ENCODE results near the gene RTN4RL1. TPM values are rescaled to one million over a fixed set of nuclear protein-coding genes. Genes with fewer than 3 reads are reported as not detected.
A peak's percentile ranks its signal among the peaks of the same experiment; 100 is the strongest.

The RTN4RL1 gene
- total and polyA plus RNA-seq, 2 of the 13 experiments (the other 11 are each of a cell fraction or from before 2014, with no cell fraction given), result 0.01 TPM; not detected in 1

GRCh38 chr17:2041561-2042389 is 16.6 kb upstream of the RTN4RL1 start, which contains the start of gene OVCA2 (continued):
- TF ChIP-seq ZBTB40 (IDR thresholded peaks at IDR 0.05), result peak; percentile 86
- TF ChIP-seq ZBTB40 (CRISPR knock-in tag; IDR thresholded peaks at IDR 0.05), result no peak
- TF ChIP-seq PBX3 (CRISPR knock-in tag; IDR thresholded peaks at IDR 0.05; ENCODE audit: borderline replicate concordance), result no peak
- TF ChIP-seq NR0B2 (CRISPR knock-in tag; IDR thresholded peaks at IDR 0.05), result no peak; the same call in 1 of the 2 replicates
- TF ChIP-seq MAFG (CRISPR knock-in tag; IDR thresholded peaks at IDR 0.05), result no peak
- TF ChIP-seq ARNT2 (CRISPR knock-in tag; IDR thresholded peaks at IDR 0.05; ENCODE audit: low read depth), result peak; percentile 93
- TF ChIP-seq PHF20 (CRISPR knock-in tag; IDR thresholded peaks at IDR 0.05), result peak; percentile 87
- no peak; the same call in 1 of the 2 replicates for TF ChIP-seq ZNF460 (CRISPR knock-in tag; IDR thresholded peaks at IDR 0.05; ENCODE audit: borderline replicate concordance)
- TF ChIP-seq ZNF335 (CRISPR knock-in tag; IDR thresholded peaks at IDR 0.05), result no peak
- TF ChIP-seq ZMAT3 (CRISPR knock-in tag; conservative IDR thresholded peaks at IDR 0.05), result no peak
- no peak for TF ChIP-seq CEBPZ (IDR thresholded peaks at IDR 0.05; ENCODE audit: low read length)
- peak; percentile 90 for TF ChIP-seq SPEN (CRISPR knock-in tag; IDR thresholded peaks at IDR 0.05; ENCODE audit: low read depth)
- TF ChIP-seq ARNT (IDR thresholded peaks at IDR 0.05), result no peak

Measured in HepG2 (cell line).